HG03108 (cell line): ENCODE measurements around the gene MICALL1.
"Not testable (repeated sequence)": the region's sequence is repeated elsewhere in the genome, so short reads cannot be mapped to it uniquely, and the experiment has no call there.

Experiments
- ATAC-seq: cut with Tn5 transposase; IDR thresholded peaks from one replicate; pipeline ENCODE4 v1.9.1; 2021; ENCODE audit warnings: moderate library complexity; ENCODE audit not compliant: unreplicated experiment

MICALL1 gene

DNA sequence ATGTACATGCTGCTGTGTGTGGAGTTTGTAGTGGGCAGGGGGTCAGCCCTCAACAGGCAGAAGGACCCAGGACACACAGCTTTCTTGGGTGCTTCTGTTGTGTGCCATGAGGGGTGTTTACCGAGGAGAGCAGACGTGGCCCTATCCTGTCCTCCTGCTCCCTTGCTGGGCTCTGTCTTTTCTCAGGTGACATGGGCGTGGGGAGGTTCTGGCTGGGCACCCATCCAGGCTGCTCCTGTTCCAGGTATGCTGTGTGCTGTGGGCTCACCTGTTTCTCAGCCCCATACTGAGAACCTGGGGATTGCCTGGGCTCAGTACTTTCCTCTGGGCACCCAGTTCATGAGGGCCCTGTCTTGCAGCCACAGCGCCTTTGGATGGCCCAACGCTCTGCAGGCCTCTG is 23.3 kb downstream of the MICALL1 start:
- ATAC-seq = no peak

DNA sequence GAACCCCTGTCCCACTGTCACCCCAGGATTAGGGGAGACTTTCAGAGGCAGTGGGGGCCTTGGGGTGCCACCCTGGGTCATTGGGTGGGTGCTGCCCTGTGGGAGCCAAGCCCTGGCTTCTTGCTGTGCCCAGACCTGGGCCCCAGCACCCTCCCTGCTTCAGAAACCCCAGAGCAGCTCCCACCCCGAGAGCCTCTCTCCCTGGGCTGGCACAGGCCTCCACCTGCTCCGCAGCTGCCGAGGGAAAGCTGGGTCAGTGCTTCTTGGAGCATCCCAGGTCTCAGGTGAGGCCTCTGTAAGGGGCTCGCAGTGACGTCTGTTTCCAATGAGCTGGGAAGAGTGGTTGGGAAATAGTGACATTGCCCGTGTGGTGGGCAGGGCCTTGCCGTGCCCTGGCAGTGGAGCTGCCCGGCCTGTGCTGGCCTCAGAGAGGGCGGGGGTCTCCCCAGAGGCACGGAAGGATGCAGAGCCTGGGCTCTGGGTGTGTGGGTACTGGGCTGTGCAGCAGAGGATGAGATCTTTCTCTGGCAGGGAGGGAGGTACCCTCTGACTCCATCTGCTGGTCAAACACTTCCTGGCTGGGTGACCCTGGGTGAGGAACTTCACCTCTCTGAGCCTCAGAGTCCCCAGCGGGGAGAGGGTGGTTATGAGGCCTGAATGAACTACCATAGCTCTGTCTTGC is 24.3 kb downstream of the MICALL1 start:
- no peak for ATAC-seq

DNA sequence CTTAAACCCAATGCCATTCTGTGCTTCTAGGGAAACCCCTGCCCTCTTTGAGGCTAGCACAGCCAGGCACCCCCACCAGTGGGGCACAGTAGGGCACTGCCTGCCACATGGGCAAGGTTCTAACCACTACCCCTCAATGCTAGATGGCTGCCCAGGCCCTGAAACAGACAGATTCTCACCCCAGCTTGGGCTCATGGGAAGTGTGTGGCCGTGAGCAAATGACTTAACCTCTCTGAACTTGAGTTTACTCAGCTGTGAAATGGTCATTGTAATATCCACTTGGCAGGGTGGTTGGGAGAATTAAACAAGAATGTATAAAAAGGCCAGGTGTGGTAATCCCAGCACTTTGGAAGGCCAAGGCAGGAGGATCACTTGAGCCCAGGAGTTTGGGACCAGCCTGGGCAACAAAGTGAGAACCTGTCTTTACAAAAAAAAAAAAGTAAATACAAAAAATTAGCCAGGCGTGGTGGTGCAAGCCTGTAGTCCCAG is 24.9 kb downstream of the MICALL1 start:
- ATAC-seq = no peak

DNA sequence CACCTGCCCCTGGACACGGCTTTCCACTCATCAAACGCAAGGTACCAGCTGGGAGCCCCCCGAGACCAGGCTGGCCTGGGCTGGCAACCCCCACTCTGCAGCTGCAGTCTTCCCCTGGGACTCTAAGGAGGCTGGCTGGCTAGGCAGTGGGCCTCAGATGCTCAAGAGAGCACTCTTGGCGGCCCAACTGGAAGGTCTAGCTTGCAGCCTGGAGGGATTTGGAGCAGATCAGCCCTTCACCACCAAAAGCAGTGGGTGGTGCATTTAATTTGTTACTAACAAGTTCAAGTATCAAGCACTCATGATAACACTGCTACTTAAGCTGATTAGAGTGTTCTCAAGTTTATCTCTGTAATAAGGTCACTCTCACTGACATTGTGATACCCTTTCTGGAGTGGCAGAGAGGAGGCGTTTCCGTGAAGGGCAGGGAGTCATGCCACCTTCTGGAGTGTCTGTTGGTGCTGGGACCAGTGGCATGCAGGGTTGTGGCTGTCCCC is 25.8 kb downstream of the MICALL1 start:
- no peak for ATAC-seq

DNA sequence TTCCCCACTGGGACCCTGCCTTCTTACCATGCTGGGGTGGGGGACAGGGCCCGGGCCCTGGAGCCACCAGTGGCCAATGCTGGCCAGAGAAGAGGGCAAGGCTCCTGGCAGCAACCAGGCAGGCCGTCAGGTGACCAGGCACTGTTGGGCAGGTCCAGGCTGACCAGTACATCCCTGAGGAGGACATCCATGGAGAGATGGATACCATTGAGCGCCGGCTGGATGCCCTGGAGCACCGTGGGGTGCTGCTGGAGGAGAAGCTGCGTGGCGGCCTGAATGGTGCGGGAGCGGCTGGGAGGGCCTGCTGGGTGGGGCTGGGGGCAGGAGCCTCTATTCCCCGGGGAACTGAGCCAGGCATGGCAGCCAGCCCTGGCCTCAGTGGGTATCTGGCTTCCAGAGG is 26.3 kb downstream of the MICALL1 start:
- ATAC-seq = no peak

DNA sequence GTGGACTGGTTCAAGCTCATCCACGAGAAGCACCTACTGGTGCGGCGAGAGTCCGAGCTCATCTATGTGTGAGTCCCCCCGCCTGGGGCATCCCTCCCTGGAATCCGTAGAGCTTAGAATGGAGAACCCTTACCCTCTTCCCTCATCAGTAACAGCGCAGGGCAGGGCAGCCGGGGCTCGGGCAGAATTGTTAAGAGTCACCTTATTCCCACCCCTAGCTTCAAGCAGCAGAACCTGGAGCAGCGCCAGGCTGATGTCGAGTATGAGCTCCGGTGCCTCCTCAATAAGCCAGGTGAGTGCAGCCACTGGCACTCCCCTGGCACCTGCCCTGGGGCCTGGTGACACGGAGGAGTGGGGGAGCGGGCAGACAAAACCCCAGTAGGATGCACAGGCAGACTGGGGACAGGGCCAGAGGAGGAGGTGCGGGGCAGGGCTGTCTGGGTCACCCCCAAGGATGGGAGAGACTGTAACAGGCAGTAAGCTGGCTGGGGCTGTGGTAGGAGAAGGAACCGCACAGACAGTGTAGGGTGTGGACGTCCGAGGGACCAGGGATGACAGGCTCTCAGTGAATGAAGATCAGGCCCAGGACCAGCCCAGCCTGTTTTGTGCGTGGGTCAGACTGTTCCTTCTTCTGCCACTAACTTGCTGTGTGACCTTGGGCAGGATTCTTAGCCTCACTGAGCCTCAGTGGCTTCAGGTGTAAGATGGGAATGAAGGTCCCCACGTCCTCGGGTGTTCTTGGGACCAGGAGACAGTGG is 26.9 kb downstream of the MICALL1 start:
- no peak for ATAC-seq

DNA sequence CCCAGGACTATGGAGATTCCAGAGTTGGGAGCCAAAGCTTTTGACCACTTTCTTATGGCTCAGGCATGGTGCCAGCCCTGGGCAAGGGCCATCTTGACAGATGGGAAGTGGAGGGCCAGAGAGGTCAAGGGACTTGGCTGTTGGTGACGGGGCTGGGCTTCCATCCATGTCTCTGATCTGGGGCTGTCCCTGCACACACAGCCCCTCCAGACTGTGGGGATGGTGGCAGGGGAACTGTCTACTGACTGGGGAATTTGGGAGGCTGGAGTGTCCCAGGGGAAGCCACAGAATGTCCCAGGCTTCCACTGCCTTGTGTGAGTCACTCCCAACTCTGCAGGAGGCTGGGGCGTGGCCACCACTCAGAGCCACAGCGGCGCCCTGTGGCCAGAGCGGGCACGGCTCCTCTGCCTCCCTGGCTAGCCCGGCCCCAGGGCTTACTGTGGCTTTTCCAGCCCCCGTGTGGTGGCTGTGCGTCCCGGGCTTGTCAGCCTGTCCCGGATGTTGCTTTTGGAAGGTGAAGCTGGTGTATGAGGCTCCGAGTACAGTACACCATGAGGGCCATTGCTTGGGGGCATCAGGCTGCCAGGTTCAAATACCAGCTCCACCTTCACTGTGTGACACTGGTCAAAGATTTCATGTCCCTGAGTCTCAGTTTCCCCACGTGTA is 27.7 kb downstream of the MICALL1 start:
- peak; percentile 88 for ATAC-seq

DNA sequence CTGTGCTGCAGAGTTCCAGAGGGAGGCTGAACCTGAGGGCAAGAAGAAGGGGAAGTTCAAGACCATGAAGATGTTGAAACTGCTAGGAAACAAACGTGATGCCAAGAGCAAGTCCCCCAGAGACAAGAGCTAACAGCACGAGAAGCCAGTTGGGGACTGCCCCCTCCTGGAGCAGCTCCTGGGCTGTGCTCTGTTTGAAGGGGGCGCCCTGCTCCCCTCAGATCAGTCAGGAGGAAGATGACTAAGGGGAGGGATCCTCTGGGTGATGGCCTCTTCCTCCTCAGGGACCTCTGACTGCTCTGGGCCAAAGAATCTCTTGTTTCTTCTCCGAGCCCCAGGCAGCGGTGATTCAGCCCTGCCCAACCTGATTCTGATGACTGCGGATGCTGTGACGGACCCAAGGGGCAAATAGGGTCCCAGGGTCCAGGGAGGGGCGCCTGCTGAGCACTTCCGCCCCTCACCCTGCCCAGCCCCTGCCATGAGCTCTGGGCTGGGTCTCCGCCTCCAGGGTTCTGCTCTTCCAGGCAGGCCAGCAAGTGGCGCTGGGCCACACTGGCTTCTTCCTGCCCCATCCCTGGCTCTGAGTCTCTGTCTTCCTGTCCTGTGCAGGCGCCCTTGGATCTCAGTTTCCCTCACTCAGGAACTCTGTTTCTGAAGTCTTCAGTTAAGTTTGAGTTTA is 34.7 kb downstream of the MICALL1 start:
- no peak for ATAC-seq

DNA sequence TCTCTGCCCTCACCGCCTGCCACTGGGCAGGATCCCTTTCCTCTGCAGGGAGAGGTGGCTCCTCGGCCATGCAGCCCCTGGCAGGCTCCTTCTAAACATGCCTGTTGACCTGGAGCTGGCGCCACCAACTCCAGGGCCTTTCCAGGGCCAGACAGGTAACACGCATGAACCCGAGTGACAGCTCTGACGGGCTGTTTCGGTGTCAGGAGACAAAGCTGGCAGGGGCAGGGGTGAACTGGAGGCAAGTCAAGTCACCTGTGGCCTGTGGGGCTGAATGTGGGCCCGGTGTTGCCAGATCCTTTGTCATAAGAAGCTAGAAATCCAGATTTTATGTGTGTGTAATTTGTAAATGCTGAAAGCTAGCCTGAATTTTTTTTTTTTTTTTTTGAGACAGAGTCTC is 36.0 kb downstream of the MICALL1 start:
- ATAC-seq = no peak

DNA sequence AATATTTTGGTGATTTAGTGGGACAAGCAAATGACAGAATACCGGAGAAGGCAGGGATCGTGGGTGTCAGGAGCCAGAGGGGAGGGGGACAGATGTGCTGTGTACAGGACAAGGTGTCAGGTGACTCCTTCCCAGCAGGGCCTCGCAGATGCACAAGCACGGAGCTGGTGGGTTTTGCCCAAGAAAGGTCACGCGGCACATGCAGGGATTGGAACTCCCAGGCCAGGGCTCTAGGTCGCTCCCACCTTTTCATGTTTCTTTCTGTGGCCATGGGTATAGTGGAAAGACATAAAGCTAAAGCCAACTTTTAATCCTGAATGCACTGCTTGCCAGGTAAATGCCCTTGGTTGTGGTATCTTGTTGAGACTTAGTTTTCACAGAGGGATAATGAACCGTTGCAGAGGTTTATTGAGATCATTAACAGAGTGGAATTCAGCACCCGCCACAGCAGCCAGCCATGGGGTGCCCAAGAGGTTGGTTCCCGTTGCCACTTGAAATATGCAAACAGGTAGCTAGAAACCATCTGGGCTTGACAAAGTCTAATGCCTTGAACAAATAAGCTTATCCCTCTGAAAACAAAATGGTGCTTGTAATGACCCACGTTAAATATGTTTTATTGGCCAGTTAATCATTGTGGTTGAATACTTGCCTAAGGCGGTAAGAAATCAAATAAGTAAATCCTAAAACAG is 37.2 kb downstream of the MICALL1 start:
- no peak for ATAC-seq

DNA sequence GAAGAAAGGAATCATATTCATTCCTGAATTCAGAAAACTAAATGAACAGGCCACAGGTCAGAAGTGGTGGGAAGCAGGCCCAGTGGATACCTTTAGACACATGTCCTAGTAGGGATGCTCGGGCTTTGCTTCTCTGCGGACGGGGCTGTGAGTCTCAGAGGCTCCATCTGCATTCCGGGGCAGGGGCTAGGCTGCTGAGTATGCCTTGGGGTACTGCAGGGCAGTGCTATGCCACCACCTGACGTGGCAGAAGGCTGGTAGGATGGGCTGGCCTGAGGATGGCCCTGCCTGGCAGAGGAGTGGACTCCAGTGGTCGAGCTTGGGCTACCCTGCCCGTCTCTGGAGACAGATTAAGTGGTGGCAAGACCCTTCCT is 37.7 kb downstream of the MICALL1 start:
- no peak for ATAC-seq

DNA sequence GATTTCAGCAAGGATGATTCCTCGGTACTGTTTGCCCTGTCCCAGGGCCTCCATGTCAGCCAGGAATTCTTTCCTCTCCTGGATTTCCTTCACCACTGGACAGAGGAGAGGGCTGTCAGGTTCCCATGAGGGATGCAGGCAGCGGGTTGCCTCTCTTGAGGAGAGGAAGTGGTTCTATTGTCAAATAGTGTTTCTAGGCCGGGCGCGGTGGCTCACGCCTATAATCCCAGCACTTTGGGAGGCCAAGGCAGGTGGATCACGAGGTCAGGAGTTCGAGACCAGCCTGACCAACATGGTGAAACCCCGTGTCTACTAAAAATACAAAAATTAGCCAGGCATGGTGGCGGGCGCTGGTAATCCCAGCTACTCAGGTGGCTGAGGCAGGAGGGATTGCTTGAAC is 38.3 kb downstream of the MICALL1 start:
- ATAC-seq = not testable (repeated sequence)

DNA sequence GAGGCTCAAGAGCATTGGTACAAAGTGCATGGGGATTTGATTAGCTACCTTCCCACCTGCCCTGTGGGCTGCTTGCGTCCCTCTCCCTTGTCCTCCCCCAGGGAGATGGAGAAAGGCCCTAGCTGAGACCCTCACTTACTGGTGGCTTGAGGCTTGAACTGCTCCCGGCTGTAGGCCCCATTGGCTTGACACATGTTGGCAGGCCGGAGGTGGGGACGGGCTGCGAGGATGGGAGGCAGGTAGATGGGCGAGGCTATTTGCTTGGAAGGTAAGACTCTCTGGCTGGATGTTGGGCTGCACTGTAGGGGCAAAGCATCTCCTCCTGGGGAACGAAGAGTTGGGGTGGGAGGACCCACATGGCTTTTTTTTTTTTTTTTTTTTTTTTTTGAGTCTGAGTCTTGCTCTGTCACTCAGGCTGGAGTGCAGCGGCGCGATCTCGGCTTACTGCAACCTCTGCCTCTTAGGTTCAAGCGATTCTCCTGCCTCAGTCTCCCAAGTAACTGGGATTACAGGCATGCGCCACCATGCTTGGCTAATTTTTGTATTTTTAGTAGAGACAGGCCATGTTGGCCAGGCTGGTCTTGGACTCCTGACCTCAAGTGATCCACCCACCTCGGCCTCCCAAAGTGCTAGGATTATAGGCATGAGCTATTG is 41.2 kb downstream of the MICALL1 start:
- ATAC-seq = not testable (repeated sequence)

DNA sequence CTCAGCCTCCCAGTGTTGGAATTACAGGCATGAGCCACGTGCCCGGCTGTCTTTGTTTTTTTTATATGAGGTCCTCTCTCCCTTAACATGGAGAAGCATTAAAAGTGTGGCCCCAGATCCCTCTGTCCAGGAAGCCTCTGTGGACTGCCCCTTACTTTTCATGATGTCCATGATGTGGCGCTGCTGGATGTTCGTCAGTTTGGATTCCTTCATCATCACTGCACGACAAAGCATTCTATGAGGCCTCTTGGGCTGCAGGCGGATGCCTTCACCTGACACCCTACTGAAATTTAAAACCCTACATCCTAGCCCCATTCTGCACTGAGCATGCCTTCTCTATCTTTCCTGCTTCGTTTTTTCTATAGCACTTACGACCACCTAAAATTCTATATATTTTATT is 45.2 kb downstream of the MICALL1 start:
- ATAC-seq = no peak

DNA sequence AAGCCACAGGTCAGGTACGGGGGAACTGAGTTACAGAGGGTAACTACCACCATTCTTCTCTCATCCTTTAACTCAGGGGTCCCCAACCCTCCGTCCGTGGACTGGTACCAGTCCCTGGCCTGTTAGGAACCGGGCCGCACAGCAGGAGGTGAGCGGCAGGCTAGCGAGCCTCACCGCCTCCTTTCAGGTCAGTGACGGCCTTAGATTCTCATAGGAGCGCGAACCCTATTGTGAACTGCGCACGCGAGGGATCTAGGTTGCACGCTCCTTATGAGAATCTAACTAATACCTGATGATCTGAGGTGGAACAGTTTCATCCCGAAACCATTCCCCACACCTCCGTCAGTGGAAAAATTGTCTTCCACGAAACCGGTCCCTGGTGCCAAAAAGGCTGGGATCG is 46.5 kb downstream of the MICALL1 start:
- not testable (repeated sequence) for ATAC-seq

DNA sequence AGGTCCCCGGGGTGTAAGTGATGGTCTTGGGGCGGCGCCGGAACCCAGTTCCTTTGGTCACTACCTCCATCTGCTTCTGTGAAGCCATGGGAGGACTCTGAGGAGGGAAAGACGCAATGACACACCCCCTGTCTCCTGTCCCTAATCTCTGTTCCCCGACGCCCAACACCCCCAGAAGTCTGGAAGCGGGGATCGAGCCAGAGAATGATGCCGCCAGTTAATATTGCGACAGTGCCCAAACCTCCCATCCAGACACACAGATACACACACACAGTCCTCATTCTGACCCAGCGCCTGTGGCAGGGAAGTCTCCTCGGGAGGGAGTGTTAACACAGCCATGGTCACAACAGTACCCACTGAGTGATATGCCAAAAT is 47.0 kb downstream of the MICALL1 start:
- ATAC-seq = no peak

DNA sequence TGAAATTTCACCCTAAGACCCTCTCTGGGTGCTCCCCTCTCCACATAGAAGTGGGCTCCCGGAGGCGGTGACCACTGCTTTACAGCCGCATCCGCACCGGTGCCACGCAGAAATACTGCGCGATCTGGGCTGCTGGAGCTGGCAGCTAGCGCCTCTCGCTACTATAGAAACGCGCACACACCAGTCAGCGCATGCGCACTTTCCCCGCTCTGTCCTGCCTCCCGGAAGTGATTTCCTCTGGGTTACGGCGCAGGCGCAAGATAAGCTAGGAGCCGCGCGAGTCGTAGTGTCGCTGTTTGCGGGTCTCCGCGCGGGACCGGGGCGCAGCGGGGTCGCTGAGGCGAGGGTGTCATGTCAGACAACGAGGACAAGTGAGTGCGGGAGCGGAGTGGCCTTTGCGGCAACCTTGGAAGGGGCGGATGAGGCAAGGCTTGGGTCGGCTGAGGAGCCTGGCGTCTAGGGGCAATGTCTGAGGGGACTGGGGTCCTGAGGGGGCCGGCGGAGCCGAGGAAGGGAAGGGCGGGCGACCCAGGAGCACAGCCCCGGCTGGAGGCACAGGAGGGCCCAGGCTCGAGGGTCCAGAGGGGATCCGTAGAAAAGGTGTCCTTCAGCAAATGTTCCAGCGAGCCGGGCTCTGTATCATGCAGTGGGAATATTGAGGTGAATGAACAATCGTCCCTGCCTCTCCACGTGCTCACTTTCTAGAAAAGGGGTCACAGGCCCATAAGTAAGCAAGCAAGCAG is 47.5 kb downstream of the MICALL1 start, which contains the start of the genes C22orf23 and POLR2F:
Gene C22orf23, minus strand, starts transcription at position 165 of the 743 bp plus-strand sequence. CDS start 452 bp downstream, outside the sequence.
Gene POLR2F, plus strand, starts transcription at position 263 of the 743 bp plus-strand sequence. Its CDS starts 89 bp downstream, at position 352.
- ATAC-seq = peak; percentile 83

DNA sequence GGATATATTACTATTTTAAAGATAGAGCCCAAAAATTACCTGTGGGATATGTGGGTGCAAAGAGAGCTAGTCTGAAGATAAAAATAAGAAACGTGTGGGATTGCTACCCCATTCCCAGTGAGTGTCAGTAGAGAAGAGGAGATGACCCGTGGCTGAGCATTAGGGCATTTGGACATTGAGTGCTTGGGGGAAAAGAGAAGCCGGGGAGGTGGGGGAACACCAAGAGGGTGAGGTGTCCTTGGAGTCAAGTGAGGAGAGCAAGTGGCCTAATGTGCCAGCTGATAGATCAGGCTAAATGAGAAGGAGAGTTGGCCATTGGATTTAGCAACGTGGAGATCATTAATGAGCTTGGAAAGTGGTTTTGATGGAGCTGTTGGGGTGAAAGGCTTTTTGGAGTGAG is 48.6 kb downstream of the MICALL1 start:
- no peak for ATAC-seq

DNA sequence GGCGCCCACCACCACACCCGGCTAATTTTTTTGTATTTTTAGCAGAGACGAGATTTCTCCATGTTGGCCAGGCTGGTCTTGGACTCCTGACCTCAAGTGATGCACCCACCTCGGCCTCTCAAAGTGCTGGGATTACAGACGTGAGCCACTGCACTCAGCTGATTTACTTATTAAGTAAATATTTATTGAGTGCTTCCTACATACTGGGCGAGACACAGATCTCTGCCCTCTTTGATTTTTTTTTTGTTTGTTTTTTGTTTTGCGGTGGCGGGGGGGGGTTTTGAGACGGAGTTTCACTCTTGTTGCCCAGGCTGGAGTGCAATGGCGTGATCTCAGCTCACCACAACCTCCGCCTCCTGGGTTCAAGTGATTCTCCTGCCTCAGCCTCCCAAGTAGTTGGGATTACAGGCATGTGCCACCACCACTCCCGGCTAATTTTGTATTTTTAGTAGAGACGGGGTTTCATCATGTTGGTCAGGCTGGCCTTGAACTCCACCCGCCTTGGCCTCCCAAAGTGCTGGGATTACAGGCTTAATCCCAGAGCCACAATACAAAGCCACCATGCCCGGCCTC is 49.8 kb downstream of the MICALL1 start:
- not testable (repeated sequence) for ATAC-seq
